Fibroblast of lung (primary cell): ENCODE results near the gene HIVEP3.

Experiments
- CTCF ChIP-seq, 2 donors: IDR thresholded peaks in 1 of 2; conservative IDR thresholded peaks in 1 of 2; 1 replicate in 1 of 2; 2 replicates in 1 of 2; pipeline ENCODE4 v1.5.1; 2011 to 2012; ENCODE audit warnings: low read length in 2 of 2, control low read depth in 1 of 2, inconsistent platforms in 1 of 2, low read depth in 1 of 2, mild to moderate bottlenecking in 1 of 2
- EZH2 ChIP-seq: IDR thresholded peaks from 2 replicates; pipeline ENCODE4 v1.5.1; 2012; ENCODE audit warnings: low read length, control low read depth, mild to moderate bottlenecking; ENCODE audit errors: missing control alignments

GRCh38 chr1:41713557-41714327 is 205.0 kb downstream of the HIVEP3 start:
- TF ChIP-seq CTCF (conservative IDR thresholded peaks at IDR 0.05 in 1 of 2, IDR thresholded peaks at IDR 0.05 in 1 of 2; ENCODE audit: low read depth in 1 of 2, low read length in 2 of 2) (no peak), EZH2 (no peak)
